HG03196 (cell line): ENCODE data around the gene ADH1B.
"Not testable (repeated sequence)": the region's sequence is repeated elsewhere in the genome, so short reads cannot be mapped to it uniquely, and the experiment has no call there.

Experiments used
- ATAC-seq: cut with Tn5 transposase; IDR thresholded peaks from one replicate; pipeline ENCODE4 v1.9.1; 2021; ENCODE audit not compliant: unreplicated experiment

Gene ADH1B

DNA sequence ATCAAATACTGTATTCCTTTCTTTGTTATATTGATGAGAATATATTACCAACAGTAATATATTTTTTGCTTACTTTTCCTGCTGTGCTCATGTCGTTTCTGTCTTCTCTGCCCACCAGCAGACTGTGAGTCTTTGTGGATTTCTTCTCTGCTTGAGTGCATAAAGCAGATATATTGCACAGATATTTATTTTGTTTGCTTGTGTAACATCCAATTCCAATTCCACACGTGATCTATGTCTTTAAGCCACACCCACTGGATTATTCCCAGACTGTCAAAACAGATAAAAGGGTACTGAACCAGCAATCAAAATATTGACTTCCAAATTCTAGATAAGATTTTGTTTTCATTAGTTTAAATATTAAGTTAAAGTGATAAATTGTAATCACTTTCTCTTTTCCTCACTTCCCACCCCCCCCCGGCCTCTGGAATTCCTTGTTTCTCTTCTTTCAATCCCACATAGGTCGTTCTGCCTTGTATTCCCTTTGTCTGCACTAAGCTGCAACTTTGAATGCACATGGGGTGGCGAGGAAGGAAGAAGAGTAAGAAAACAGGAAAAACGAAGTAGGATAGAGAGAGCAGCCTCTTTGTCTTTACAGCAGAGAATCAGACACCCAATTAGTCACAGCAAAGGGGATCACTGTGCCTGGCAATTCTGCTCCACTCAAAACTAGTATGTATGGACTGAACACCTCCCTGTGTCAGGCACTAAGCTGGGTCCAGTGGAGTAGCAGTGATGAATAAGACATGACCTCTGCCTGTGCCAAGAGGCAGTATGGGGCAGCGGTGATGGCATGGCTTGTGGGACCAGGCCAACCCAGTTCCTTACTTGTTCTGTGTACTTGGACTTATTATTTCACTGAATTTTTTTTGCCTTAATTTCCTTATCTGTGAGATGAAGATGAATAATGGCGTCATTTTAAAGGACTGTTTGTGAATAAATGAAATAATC, at the start of gene ADH1B:
Gene ADH1B (minus strand): TSS at position 161 of the 951 bp plus-strand sequence. CDS start 70 bp downstream, at position 91.
- no peak for ATAC-seq

- ATAC-seq: not testable (repeated sequence)
Measured at GRCh38 chr4:99367817-99368216, 46.6 kb upstream of the ADH1B start.

- ATAC-seq: no peak
Measured at GRCh38 chr4:99366491-99366890, 45.3 kb upstream of the ADH1B start.

GRCh38 chr4:99362768-99363167, 41.6 kb upstream of the ADH1B start:
- no peak for ATAC-seq

- ATAC-seq: no peak
Measured at GRCh38 chr4:99361899-99362275, 40.7 kb upstream of the ADH1B start.

DNA sequence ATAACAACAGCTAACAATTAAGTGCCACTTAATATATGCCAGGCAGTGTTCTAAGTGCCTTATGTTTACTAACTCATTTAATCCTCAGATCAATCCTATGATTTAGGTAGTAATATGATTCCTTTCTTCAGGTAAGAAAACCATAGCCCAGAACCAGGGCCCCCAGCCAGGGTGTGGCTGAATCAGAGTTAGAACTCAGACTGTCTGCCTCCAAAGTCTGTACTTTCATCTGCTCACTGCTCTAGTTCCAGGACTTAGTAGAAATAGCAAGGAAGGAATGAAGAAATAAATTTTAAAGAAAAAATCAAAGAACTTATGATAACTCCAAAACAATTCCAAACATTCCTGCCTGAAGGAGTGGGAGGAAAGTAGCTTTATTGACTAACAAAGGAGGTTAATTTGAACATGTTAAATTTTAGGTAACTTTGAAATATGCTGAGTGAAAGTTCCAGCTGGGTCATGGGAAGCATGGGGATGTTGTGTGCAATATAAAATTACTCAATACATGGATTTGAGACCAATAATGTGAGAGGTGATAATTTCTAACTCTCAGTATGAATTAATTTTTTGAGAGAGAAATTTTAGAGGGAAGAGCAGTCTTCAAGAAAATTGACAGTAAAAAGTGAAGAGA, 40.2 kb upstream of the ADH1B start:
- no peak for ATAC-seq

DNA sequence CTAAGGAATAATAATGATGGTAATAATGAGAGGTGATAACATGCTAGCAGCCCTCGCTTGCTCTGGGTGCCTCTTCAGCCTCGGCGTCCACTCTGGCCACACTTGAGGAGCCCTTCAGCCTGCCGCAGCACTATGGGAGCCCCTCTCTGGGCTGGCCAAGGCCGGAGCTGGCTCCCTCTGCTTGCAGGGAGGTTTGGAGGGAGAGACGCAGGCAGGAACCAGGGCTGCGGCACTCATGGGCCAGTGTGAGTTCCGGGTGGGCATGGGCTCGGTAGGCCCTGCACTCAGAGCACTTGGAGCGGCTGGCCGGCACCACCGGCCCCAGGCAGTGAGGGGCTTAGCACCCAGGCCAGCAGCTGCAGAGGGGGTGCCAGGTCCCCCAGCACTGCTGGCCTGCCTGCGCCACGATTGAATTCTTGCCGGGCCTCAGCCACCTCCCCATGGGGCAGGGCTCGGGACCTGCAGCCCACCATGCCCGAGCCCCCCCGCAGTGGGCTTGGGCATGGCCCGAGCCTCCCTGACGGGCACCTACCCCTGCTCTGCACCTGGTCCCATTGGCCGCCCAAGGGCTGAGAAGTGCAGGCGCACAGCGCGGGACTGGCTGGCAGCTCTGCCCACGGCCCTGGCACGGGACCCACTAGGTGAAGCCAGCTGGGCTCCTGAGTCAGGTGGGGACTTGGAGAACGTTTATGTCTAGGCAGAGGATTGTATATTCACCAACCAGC, 38.4 kb upstream of the ADH1B start:
- no peak for ATAC-seq

DNA sequence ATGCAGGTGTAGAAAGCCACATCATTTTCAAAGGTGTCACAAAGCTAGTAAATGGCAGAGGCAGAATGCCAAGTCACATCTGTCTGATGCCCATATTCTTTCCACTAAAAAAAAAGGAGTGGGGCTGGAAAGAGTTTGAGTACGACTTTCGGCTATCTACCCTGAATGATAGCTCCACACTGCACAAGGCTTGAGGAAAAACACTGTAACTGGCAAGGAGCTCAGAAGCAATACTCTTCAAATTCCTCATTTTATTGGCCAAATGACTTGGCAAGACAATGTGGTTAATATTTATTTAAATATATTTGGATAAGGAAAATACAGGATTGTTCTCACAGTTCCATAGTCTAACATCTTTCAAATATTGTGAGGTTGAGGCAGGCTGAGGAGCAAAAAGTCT, 36.7 kb upstream of the ADH1B start:
- ATAC-seq: no peak

DNA sequence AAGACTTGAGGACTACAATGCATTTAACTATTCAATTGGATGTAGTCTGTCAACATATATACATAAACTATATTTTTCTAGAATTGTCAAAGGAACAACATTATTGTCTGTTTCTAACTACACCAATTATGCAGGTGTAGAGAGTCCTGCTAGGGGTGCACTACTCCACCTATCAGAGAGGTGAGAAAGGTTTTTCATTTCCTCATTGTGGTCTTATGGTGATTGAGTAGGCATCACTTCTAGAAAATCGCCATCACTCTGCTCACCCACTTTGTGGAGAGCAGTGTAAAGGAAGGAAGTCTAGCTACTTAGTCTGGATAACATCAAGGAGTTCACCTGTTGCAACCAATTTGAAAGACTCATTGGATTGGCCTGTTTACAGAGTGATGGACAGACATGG, 35.8 kb upstream of the ADH1B start:
- no peak for ATAC-seq

DNA sequence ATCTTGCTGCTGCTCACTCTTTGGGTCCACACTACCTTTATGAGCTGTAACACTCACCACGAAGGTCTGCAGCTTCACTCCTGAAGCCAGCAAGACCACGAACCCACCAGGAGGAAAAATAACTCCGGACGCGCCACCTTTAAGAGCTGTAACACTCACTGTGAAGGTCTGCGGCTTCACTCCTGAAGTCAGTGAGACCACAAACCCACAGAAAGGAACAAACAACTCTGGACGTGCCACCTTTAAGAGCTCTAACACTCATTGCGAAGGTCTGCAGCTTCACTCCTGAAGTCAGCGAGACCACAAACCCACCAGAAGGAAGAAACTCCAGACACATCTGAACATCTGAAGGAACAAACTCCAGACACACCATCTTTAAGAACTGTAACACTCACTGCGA, 34.9 kb upstream of the ADH1B start:
- not testable (repeated sequence) for ATAC-seq

DNA sequence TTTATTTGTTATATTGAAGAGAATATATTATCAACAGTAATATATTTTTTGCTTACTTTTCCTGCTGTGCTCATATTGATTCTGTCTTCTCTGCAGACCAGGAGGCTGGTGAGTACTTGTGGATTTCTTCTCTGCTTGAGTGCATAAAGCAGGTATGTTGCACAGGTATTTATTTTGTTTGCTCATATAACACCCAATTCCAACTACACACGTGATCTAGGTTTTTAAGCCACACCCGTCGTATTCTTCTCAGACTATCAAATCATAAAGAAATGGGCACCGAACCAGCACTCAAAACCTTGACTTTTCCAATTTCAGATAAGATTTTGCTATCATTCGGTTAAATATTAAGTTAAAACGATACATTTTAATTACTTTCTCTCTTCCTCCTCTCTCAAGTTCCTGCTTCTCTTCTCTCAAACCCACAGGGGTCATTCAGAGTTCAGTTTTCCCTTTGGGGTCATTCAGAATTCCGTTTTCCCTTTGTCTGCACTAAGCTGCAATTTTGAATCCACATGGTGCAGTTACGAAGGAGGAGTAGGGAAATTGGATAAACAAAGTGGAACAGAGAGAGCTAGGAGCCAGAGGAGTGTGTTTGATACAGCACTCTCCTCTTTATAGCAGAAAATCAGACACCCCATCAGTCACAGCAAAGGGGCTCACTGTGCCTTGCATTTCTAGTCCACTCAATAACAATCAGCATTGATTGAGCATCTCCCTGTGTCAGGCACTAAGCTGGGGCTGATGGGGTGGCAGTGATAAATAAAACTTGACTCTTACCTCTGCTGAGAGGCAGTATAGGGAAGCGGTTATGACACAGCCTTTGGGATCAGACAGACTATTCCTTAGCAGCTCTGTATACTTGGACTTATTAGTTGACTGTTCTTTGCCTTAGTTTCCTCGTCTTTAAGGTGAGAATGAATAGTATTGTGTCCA, 31.7 kb upstream of the ADH1B start, which contains the start of gene ADH1C:
Gene ADH1C (minus strand): TSS at position 145 of the 936 bp plus-strand sequence. CDS start 71 bp downstream, at position 74.
- ATAC-seq: no peak

GRCh38 chr4:99351487-99351886, 30.3 kb upstream of the ADH1B start:
- no peak for ATAC-seq

GRCh38 chr4:99349338-99349737, 28.1 kb upstream of the ADH1B start:
- no peak for ATAC-seq

- ATAC-seq: not testable (repeated sequence)
Measured at GRCh38 chr4:99342624-99343023, 21.4 kb upstream of the ADH1B start.

DNA sequence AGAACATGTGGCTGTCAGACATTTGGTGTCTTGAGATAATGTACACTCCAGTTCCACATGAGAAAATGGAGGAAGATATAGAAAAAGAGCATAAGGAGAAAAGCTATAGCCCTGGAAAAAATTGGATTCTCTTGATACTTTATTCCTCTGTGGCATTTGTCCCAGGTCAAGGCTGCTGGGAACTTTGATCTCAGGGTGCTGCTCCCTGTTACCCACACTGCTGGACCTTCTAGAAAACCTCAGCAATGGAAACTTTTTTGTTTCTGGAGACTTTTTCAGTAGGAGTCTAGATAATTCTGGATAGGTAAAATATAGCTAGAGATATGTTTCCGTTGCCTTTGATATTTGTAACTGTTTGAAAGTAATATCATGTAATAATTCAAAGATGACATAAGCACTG, 20.2 kb upstream of the ADH1B start:
- no peak for ATAC-seq

DNA sequence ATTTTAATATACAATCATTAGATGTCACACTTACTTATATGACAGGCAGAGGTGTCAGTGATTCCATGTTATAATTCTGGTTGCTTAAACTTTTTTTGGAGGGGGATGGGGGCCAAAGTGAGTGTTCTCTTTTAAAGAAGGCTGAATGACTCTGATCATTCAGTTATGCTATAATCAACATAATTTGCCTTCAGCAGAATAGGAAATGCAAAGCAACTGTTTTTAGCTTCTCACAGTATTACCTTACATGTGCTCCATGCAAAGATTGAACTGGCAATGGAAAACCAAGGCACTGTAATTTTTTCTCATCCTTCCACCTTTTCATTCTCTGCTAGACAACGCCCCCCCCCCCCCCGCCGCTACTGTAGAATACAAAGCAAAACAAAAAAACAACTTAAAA, 18.0 kb upstream of the ADH1B start:
- no peak for ATAC-seq

GRCh38 chr4:99336553-99336952, 15.4 kb upstream of the ADH1B start:
- ATAC-seq: no peak

DNA sequence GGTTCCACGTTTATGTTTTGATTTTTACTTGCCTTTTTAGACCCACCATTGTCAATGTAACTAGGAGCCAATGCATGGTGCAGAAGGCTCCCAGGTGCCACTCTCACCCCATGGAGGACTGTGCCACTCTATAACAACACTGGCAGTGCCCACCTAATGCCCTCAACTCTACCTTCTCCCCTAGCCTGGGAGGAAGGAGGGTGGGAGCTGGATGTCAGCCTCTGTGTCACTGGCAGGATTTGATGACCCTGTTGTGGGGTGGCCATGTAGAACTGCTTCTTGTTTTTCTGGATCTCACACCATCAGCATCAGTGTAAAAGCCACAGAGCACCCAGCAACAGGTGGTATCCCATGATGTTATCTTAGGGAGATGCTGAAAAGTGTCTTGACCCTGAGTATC, 13.7 kb upstream of the ADH1B start:
- ATAC-seq: no peak

DNA sequence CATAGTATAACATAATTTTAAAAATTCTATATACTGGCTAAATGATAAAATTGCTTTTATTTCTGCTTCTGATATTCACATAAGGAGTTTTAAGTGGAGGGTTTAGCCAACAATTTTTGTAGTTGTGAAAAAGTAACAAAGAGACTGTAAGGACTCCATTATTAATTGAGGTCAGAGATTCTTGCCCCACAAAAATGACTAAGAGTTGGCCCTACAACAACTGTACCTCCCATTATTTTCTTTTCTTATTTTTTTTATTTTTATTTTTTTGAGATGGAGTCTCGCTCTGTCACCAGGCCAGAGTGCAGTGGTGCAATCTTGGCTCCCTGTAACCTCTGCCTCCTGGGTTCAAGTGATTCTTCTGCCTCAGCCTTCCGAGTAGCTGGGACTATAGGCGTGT, 9.4 kb upstream of the ADH1B start:
- no peak for ATAC-seq

- no peak for ATAC-seq
Measured at GRCh38 chr4:99329876-99330275, 8.7 kb upstream of the ADH1B start.
